Liver (tissue), 9 donors: ENCODE results near the gene CRHR2. TPM values are rescaled to one million over a fixed set of nuclear protein-coding genes. Genes with fewer than 3 reads are reported as not detected.

Experiments
- DNase-seq: peaks from one replicate; pipeline ENCODE4 v3.0.0-alpha.2; 2017; ENCODE audit warnings: low spot score
- H3K27ac ChIP-seq, 2 donors: one replicate each; pipeline ENCODE4 v1.7.0; 2013; ENCODE audit warnings: inconsistent platforms in 2 of 2, low read length in 2 of 2, control low read depth in 1 of 2, low read depth in 1 of 2, mild to moderate bottlenecking in 1 of 2
- H3K27me3 ChIP-seq, 4 donors: one replicate each; pipeline versions ENCODE4 v1.6.1 to v1.7.0; 2013; ENCODE audit warnings: low read length in 3 of 4, inconsistent platforms in 1 of 4, mild to moderate bottlenecking in 1 of 4, moderate library complexity in 1 of 4; ENCODE audit not compliant: control insufficient read depth in 4 of 4, insufficient read depth in 4 of 4
- H3K36me3 ChIP-seq, 4 donors: one replicate each; pipeline versions ENCODE4 v1.6.1 to v1.7.0; 2013; ENCODE audit warnings: low read length in 3 of 4, mild to moderate bottlenecking in 3 of 4, low read depth in 1 of 4, moderate library complexity in 1 of 4; ENCODE audit not compliant: control insufficient read depth in 4 of 4, insufficient read depth in 3 of 4
- H3K4me1 ChIP-seq, 4 donors: one replicate each; pipeline versions ENCODE4 v1.6.1 to v1.7.0; 2013; ENCODE audit warnings: low read length in 3 of 4, mild to moderate bottlenecking in 3 of 4, moderate library complexity in 1 of 4; ENCODE audit not compliant: control insufficient read depth in 4 of 4, insufficient read depth in 4 of 4
- H3K4me3 ChIP-seq, 3 donors: one replicate each; pipeline versions ENCODE4 v1.6.1 to v1.7.0; 2013; ENCODE audit warnings: low read length in 3 of 3, control low read depth in 1 of 3, low read depth in 1 of 3, mild to moderate bottlenecking in 1 of 3
- H3K9ac ChIP-seq, 2 donors: one replicate each; pipeline ENCODE4 v1.7.0; 2013; ENCODE audit warnings: low read length in 2 of 2, mild to moderate bottlenecking in 2 of 2, moderate library complexity in 2 of 2, control low read depth in 1 of 2, low read depth in 1 of 2
- H3K9me3 ChIP-seq, 4 donors: one replicate each; pipeline versions ENCODE4 v1.6.1 to v1.7.0; 2013; ENCODE audit warnings: low read length in 3 of 4; ENCODE audit not compliant: control insufficient read depth in 4 of 4
- ATF3 ChIP-seq: IDR thresholded peaks from 2 replicates; pipeline ENCODE4 v1.6.1; 2016; ENCODE audit warnings: antibody characterized with exemption
- EGR1 ChIP-seq, 2 donors: IDR thresholded peaks; 2 replicates each; pipeline ENCODE4 v1.6.1; 2016 to 2018; ENCODE audit warnings: antibody characterized with exemption in 2 of 2, low read depth in 2 of 2
- FOXA1 ChIP-seq: IDR thresholded peaks from 2 replicates; pipeline ENCODE4 v1.6.1; 2016; ENCODE audit warnings: antibody characterized with exemption
- FOXA2 ChIP-seq: IDR thresholded peaks from 2 replicates; pipeline ENCODE4 v1.6.1; 2016; ENCODE audit warnings: antibody characterized with exemption
- GABPA ChIP-seq, 2 donors: IDR thresholded peaks in 1 of 2; conservative IDR thresholded peaks in 1 of 2; 2 replicates each; pipeline ENCODE4 v1.6.1; 2016; ENCODE audit warnings: antibody characterized with exemption in 2 of 2, mild to moderate bottlenecking in 1 of 2, moderate library complexity in 1 of 2
- HNF4A ChIP-seq, 2 donors: conservative IDR thresholded peaks; 2 replicates each; pipeline ENCODE4 v1.6.1; 2016; ENCODE audit warnings: antibody characterized with exemption in 2 of 2, mild to moderate bottlenecking in 2 of 2
- HNF4G ChIP-seq: IDR thresholded peaks from 2 replicates; pipeline ENCODE4 v1.6.1; 2016; ENCODE audit warnings: antibody characterized with exemption
- JUND ChIP-seq, 2 donors: IDR thresholded peaks; 2 replicates each; pipeline ENCODE4 v1.6.1; 2016; ENCODE audit warnings: antibody characterized with exemption in 2 of 2
- NR2F2 ChIP-seq: IDR thresholded peaks from 2 replicates; pipeline ENCODE4 v1.6.1; 2016; ENCODE audit warnings: antibody characterized with exemption
- RAD21 ChIP-seq, 2 donors: IDR thresholded peaks; 2 replicates each; pipeline ENCODE4 v1.6.1; 2016; ENCODE audit warnings: antibody characterized with exemption in 2 of 2, mild to moderate bottlenecking in 2 of 2
- REST ChIP-seq: IDR thresholded peaks from 2 replicates; pipeline ENCODE4 v1.6.1; 2016; ENCODE audit warnings: antibody characterized with exemption, mild to moderate bottlenecking
- RXRA ChIP-seq, 2 donors: IDR thresholded peaks; 2 replicates each; pipeline ENCODE4 v1.6.1; 2017 to 2018; ENCODE audit warnings: antibody characterized with exemption in 2 of 2, mild to moderate bottlenecking in 1 of 2
- SP1 ChIP-seq: IDR thresholded peaks from 2 replicates; pipeline ENCODE4 v1.6.1; 2018; ENCODE audit warnings: antibody characterized with exemption, mild to moderate bottlenecking
- TAF1 ChIP-seq: conservative IDR thresholded peaks from 2 replicates; pipeline ENCODE4 v1.6.1; 2016; ENCODE audit warnings: antibody characterized with exemption, mild to moderate bottlenecking
- YY1 ChIP-seq: IDR thresholded peaks from 2 replicates; pipeline ENCODE4 v1.6.1; 2016; ENCODE audit warnings: antibody characterized with exemption, mild to moderate bottlenecking
- whole genome bisulfite sequencing: extraction: QIAGEN DNeasy Blood & Tissue Kit; methylation state at CpG from one replicate; pipeline ENCODE4 v1.1.7; 2013; 5-methylcytosine and 5-hydroxymethylcytosine counted together
- polyA plus RNA-seq, 2 donors: library from polyadenylated mRNA; stranded (reverse) in 1 of 2; unstranded in 1 of 2; fragments of 200-250 nt in 1 of 2; fragments of >200 nt in 1 of 2; fragmentation: Nextera tagmentation in 1 of 2; extraction: Ambion mirVana in 1 of 2; gene quantifications; one replicate each; pipeline versions ENCODE4 v1.2.1 to v1.2.3, GENCODE V29; 2013 to 2015
- total RNA-seq, 2 donors: library from RNA; depleted of rRNA; stranded (reverse); fragments of >200 nt; gene quantifications; one replicate each; pipeline ENCODE4 v1.2.3, GENCODE V29; 2014
- TF ChIP-seq, protein P1 (sequence below): IDR thresholded peaks from 2 replicates; pipeline ENCODE4 v1.6.1; 2016; ENCODE audit warnings: antibody characterized with exemption
- TF ChIP-seq, protein P2 (sequence below): fragments of 150-350 bp; IDR thresholded peaks from 2 replicates; pipeline ENCODE4 v1.5.1; 2017; ENCODE audit warnings: improper control_type of control experiment, low read depth, low read length; ENCODE audit not compliant: missing input control
- TF ChIP-seq, protein P3 (sequence below): IDR thresholded peaks from 2 replicates; pipeline ENCODE4 v1.6.1; 2016; ENCODE audit warnings: antibody characterized with exemption
- donor health status: healthy.
- donor health status: healthy.
- donor health status: healthy.
- donor health status: healthy.
- donor health status: healthy.

Gene CRHR2
- total and polyA plus RNA-seq, 4 donors, result not detected

GRCh38 chr7:30683816-30684215, 1.6 kb upstream of the CRHR2 start:
- no peak overlapping the region for H3K4me3 ChIP-seq
- no peak overlapping the region for H3K27ac ChIP-seq
- DNase-seq, result no peak
- TF ChIP-seq FOXA2 (no peak), YY1 (no peak), HNF4A (conservative IDR thresholded peaks at IDR 0.05) (no peak), ATF3 (no peak), HNF4G (no peak), JUND (IDR thresholded peaks at IDR 0.05) (no peak), RAD21 (IDR thresholded peaks at IDR 0.05) (no peak), GABPA (IDR thresholded peaks at IDR 0.05 in 1 of 2, conservative IDR thresholded peaks at IDR 0.05 in 1 of 2) (no peak), REST (no peak), RXRA (IDR thresholded peaks at IDR 0.05) (no peak), SP1 (no peak), EGR1 (IDR thresholded peaks at IDR 0.05; ENCODE audit: low read depth in 2 of 2) (no peak), TAF1 (no peak), FOXA1 (no peak), NR2F2 (no peak)
- TF ChIP-seq, protein P1, sequence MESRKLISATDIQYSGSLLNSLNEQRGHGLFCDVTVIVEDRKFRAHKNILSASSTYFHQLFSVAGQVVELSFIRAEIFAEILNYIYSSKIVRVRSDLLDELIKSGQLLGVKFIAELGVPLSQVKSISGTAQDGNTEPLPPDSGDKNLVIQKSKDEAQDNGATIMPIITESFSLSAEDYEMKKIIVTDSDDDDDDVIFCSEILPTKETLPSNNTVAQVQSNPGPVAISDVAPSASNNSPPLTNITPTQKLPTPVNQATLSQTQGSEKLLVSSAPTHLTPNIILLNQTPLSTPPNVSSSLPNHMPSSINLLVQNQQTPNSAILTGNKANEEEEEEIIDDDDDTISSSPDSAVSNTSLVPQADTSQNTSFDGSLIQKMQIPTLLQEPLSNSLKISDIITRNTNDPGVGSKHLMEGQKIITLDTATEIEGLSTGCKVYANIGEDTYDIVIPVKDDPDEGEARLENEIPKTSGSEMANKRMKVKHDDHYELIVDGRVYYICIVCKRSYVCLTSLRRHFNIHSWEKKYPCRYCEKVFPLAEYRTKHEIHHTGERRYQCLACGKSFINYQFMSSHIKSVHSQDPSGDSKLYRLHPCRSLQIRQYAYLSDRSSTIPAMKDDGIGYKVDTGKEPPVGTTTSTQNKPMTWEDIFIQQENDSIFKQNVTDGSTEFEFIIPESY, result no peak
- TF ChIP-seq, protein P2, sequence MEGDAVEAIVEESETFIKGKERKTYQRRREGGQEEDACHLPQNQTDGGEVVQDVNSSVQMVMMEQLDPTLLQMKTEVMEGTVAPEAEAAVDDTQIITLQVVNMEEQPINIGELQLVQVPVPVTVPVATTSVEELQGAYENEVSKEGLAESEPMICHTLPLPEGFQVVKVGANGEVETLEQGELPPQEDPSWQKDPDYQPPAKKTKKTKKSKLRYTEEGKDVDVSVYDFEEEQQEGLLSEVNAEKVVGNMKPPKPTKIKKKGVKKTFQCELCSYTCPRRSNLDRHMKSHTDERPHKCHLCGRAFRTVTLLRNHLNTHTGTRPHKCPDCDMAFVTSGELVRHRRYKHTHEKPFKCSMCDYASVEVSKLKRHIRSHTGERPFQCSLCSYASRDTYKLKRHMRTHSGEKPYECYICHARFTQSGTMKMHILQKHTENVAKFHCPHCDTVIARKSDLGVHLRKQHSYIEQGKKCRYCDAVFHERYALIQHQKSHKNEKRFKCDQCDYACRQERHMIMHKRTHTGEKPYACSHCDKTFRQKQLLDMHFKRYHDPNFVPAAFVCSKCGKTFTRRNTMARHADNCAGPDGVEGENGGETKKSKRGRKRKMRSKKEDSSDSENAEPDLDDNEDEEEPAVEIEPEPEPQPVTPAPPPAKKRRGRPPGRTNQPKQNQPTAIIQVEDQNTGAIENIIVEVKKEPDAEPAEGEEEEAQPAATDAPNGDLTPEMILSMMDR, result no peak
- TF ChIP-seq, protein P3, sequence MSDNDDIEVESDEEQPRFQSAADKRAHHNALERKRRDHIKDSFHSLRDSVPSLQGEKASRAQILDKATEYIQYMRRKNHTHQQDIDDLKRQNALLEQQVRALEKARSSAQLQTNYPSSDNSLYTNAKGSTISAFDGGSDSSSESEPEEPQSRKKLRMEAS, result no peak
- H3K27me3 ChIP-seq, result peaks cover 3 to 13% (median 5%) of the 10 kb centered on the region in 4 donors
- H3K36me3 ChIP-seq, result no peaks in the 10 kb centered on the region
- 91% methylated on average over 3 of the region's 3 CpGs for WGBS
- no peaks in the 10 kb centered on the region for H3K9me3 ChIP-seq
- H3K4me1 ChIP-seq, result peaks cover 5 to 10% (median 8%) of the 10 kb centered on the region in 4 donors
- no peak overlapping the region for H3K9ac ChIP-seq
